ENCODE data around the gene R3HDM1. TPM values are rescaled to one million over a fixed set of nuclear protein-coding genes. Genes with fewer than 3 reads are reported as not detected.
"Not testable (repeated sequence)": the region's sequence is repeated elsewhere in the genome, so short reads cannot be mapped to it uniquely, and the experiment has no call there.

Gene R3HDM1
- polyA plus RNA-seq = 10 to 100 TPM in 1 of 3 donors, 1 to 10 TPM in 2; 6.1 to 25.2 (median 9.1) TPM

DNA sequence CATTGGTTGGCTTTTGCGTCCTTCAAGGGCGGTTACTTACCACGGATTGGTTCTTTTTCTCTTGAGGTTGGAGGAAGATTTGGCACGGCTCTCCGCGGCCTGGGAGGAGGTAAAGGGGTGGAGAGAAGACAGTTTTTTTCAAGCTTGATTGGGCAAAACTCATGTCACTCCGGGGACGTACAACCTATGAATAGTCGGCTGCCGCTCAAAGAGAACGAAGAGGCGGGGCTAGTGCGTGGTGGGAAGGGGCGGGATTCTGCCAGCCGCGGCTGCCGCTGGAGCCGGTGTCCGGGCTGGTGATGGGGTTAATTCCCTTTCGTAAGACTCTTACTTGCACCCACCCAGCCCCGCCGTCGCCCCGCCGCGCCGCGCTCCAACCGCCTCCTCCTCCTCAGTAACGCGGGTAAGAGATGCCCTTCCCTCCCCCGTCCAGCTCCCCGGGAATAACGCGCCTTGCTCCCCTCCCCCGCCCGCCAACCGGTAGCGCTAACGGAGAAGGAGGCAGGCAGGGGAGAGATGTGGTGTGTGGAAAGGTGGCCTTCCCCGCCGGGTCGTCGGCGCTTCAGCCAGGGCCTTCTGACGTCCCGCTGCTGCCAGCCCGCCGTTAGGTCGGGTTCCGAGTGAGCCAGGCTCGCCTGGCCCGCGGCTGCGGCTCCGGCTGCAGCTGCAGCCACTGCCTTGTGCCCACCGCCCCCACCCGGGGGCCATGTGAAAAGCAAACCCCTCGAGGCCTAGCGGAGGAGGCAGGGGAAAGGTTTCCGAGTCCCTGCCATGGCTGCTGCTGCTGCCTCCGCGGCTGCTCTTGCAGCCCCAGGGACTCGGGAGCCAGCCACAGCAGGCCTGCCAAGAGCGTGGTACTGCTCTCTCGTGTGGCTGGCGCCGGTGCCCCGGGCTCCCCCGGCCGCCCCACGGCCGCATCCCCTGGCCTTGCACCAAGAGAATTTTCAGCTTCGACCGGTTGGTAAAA, at the start of gene R3HDM1:
Gene R3HDM1 (plus strand): TSS at position 254 of the 967 bp plus-strand sequence. CDS start 73,362 bp downstream, outside the sequence.
- Mint-ChIP-seq H3K9me3 (no peaks in the 10 kb centered on the region), H3K36me3 (no peaks in the 10 kb centered on the region), H3K27ac (peak within 1 kb of the TSS in 5 of 6 donors; percentile 49 to 84 (median 67)), H3K4me3 (no peak within 1 kb of the TSS), H3K27me3 (ENCODE audit: low read depth in 3 of 3) (peaks cover 0 to 1% (median 0%) of the 10 kb centered on the region in 3 donors), H3K4me1 (peaks cover 11 to 23% of the 10 kb centered on the region in 2 donors)
- peak; percentile 98 for DNase-seq

DNA sequence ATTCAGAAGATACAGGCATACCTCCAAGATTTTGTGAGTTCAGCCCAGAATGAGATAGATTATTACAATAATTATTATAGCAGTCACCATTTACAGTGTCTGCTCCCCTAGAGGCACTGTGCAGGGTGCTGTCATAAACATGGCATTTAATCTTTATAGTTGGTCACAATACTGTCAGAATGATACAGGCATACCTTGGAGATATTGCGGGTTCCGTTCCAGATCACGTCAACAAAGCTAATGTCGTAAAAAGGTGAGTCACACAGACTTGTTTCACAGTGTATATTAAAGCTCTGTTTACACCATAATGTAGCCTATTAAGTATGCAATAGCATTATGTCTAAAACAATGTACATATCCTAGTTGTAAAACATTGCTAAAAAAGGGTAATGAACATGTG, 45.8 kb upstream of the R3HDM1 start:
- DNase-seq = no peak
- no peaks in the 10 kb centered on the region for H3K4me1 Mint-ChIP-seq
- peaks cover 25 to 38% (median 37%) of the 10 kb centered on the region in 3 donors for H3K36me3 Mint-ChIP-seq
- H3K27ac Mint-ChIP-seq = no peak overlapping the region
- peaks cover 3 to 17% (median 9%) of the 10 kb centered on the region in 6 donors for H3K9me3 Mint-ChIP-seq
- peaks cover 0 to 2% (median 0%) of the 10 kb centered on the region in 3 donors for H3K27me3 Mint-ChIP-seq (ENCODE audit: low read depth in 3 of 3)
- H3K4me3 Mint-ChIP-seq = no peak overlapping the region

DNA sequence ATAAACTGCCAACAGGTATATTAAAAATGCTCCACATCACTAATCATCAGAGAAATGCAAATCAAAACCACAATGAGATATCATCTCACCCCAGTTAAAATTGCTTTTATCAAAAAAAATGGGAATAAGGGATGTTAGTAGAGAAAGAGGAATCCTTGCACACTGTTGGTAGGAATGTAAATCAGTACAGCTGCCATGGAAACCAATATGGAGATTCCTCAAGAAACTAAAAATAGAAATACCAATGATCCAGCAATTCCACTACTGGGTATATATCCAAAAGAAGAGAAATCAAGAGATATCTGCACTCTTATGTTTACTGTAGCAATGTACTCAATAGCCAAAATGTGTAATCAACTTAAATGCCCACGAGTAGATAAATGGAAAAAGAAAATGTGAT, 40.9 kb upstream of the R3HDM1 start:
- Mint-ChIP-seq H3K4me3 (no peak overlapping the region), H3K9me3 (peaks cover 0 to 11% (median 7%) of the 10 kb centered on the region in 6 donors), H3K4me1 (no peaks in the 10 kb centered on the region), H3K27ac (no peak overlapping the region), H3K27me3 (ENCODE audit: low read depth in 3 of 3) (peaks cover 0 to 2% (median 0%) of the 10 kb centered on the region in 3 donors), H3K36me3 (peaks cover 26 to 37% (median 36%) of the 10 kb centered on the region in 3 donors)
- no peak for DNase-seq

DNA sequence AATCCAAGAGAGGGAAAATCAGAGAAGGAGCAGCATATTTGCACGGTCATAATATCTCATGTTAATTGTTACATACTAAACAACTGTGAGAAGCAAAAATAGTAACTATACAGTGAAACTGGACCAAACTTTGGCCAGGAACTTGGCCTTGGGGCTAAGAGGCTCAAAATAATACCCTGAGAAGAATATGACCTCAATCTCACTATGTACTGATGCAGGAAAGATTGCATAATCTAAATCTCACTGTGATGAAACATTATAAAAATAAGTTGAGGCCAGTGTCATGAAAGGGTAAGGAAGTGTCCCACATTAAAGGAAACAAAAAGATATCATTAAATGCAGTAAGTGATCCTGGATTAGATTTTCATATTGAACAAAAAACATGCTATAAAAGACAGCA, 36.8 kb upstream of the R3HDM1 start:
- H3K27me3 Mint-ChIP-seq (ENCODE audit: low read depth in 3 of 3) = peaks cover 0 to under 1% (median 0%) of the 10 kb centered on the region in 3 donors
- H3K4me1 Mint-ChIP-seq = no peaks in the 10 kb centered on the region
- H3K9me3 Mint-ChIP-seq = peaks cover 7 to 27% (median 19%) of the 10 kb centered on the region in 6 donors
- peaks cover 21 to 36% (median 25%) of the 10 kb centered on the region in 3 donors for H3K36me3 Mint-ChIP-seq
- no peak overlapping the region for H3K27ac Mint-ChIP-seq
- H3K4me3 Mint-ChIP-seq = no peak overlapping the region
- no peak for DNase-seq

DNA sequence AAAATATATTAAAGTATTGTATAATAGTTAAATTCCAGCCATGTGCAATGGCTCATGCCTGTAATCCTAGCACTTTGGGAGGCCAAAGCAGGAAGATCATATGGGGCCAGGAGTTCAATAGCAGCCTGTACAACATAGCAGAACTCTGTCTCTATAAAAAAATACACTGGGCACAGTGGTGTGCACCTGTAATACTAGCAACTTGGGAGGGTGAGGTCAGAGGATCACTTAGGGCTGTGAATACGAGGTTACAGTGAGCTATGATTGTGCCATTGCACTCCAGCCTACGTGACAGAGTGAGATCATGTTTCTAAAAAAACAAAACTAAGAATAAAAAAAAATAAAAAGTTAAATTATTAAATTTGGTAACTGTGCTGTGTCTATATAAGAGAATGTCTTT, 36.4 kb upstream of the R3HDM1 start:
- peaks cover 7 to 31% (median 20%) of the 10 kb centered on the region in 6 donors for H3K9me3 Mint-ChIP-seq
- H3K36me3 Mint-ChIP-seq = peaks cover 20 to 36% (median 28%) of the 10 kb centered on the region in 3 donors
- no peak overlapping the region for H3K27ac Mint-ChIP-seq
- no peaks in the 10 kb centered on the region for H3K27me3 Mint-ChIP-seq (ENCODE audit: low read depth in 3 of 3)
- H3K4me3 Mint-ChIP-seq = no peak overlapping the region
- H3K4me1 Mint-ChIP-seq = no peaks in the 10 kb centered on the region
- DNase-seq = no peak

DNA sequence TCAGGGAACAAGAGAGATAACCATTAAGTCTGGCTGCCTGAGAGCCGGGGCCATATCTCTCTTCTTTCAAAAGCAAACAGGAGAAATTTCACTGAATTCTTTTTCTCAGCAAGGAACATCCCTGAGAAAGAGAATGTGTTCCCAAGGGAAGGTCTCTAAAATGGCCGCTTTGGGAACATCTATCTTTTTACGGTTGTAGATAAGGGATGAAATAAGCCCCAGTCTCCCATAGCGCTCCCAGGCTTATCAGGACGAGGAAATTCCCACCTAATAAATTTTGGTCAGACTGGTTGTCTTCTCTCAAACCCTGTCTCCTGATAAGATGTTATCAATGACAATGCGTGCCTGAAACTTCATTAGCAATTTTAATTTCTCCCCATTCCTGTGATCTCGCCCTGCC, 32.7 kb upstream of the R3HDM1 start:
- H3K4me3 Mint-ChIP-seq, H3K27ac Mint-ChIP-seq: not testable (repeated sequence)

DNA sequence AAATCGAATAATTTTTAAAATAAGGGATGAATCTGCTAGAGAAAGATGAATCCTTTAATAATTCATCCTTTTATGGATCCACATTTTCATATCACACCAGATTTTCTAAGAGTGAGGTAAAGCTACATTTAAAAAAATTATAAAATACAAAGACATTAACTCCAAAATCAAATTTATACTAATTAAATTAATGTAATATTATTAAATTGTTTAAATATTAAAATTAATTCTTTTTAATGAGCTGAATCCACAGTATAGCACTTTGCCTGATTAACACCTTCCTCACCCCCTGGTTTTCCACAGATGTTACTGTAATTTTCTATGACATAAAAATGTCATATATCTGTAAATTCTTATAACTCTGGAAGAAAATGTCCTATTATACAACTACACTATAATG, 26.5 kb upstream of the R3HDM1 start:
- Mint-ChIP-seq H3K4me3 (no peak overlapping the region), H3K27ac (no peak overlapping the region), H3K4me1 (no peaks in the 10 kb centered on the region), H3K27me3 (ENCODE audit: low read depth in 3 of 3) (no peaks in the 10 kb centered on the region), H3K9me3 (peaks cover 0 to 8% (median 2%) of the 10 kb centered on the region in 6 donors), H3K36me3 (peaks cover 22 to 38% (median 31%) of the 10 kb centered on the region in 3 donors)
- no peak for DNase-seq

More for the DNA sequence above, 32.7 kb upstream of the R3HDM1 start:
- DNase-seq; H3K27me3 Mint-ChIP-seq (ENCODE audit: low read depth in 3 of 3); H3K4me1 Mint-ChIP-seq: not testable (repeated sequence)
- Mint-ChIP-seq H3K9me3 (peaks cover 9 to 38% (median 22%) of the 10 kb centered on the region in 6 donors), H3K36me3 (peaks cover 34 to 56% (median 52%) of the 10 kb centered on the region in 3 donors)

DNA sequence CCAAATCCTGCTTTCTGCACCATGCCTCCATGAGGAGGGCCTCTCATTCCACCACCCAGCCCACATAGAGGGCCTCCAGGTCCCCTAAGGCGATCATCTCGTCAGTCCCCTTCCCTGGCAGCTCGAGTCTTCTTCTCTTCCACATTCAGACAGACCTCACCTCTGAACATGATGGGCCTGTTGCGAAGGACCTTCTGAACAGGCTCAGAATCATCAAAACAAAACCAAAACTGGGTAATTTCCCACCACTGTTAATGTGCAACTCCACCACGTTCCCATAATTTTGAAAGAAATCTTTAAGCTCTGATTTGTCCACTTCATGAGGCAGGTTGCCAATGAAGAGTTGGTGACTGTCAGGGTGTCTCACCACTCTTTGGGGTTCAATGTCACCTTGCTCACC, 20.7 kb upstream of the R3HDM1 start:
- DNase-seq = no peak
- Mint-ChIP-seq H3K36me3 (peaks cover 0 to 3% (median 0%) of the 10 kb centered on the region in 3 donors), H3K27ac (no peak overlapping the region), H3K4me1 (no peaks in the 10 kb centered on the region), H3K9me3 (no peaks in the 10 kb centered on the region), H3K27me3 (ENCODE audit: low read depth in 3 of 3) (no peaks in the 10 kb centered on the region), H3K4me3 (no peak overlapping the region)

DNA sequence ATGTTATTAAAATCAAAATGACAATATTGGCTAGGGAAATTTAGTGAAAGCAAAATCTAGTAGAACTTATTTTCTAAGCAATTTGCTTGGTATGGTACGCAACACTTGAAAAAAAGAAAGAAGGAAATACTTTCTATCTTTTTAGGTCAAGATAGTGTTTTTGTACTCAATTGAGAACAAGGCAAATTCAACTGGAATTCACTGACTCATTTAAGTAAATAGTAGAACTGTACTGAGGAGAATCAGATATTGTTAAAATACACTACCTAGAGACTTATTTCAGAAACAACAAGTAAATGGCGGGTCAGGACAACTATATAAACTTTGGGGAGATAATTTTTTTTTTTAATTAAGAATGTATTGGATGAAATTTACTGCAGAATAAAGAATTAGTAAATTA, 19.2 kb upstream of the R3HDM1 start:
- Mint-ChIP-seq H3K4me3 (no peak overlapping the region), H3K27me3 (ENCODE audit: low read depth in 3 of 3) (no peaks in the 10 kb centered on the region), H3K36me3 (peaks cover 0 to 3% (median 0%) of the 10 kb centered on the region in 3 donors), H3K9me3 (no peaks in the 10 kb centered on the region), H3K27ac (no peak overlapping the region), H3K4me1 (no peaks in the 10 kb centered on the region)
- DNase-seq = no peak

DNA sequence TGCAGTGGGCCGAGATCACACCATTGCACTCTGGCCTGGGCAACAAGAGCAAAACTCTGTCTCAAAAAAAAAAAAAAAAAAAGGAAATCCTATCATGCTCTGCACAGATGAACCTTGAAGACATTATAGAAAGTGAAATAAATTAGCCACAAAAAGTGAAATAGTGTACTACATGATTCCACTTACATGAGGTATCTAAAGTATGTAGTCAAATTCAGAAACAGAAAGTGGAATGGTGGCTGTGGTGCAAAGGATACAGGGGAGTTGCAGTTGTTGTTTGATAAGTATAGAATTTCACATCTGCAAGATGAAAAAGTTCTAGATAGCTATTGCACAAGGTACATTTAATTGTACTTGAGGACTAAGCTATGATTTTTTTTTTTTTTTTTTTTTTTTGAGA, 5.5 kb upstream of the R3HDM1 start:
- H3K36me3 Mint-ChIP-seq = peaks cover 0 to 12% (median 4%) of the 10 kb centered on the region in 3 donors
- H3K4me1 Mint-ChIP-seq = no peaks in the 10 kb centered on the region
- no peaks in the 10 kb centered on the region for H3K9me3 Mint-ChIP-seq
- H3K4me3 Mint-ChIP-seq = no peak overlapping the region
- H3K27ac Mint-ChIP-seq = no peak overlapping the region
- DNase-seq = no peak
- H3K27me3 Mint-ChIP-seq (ENCODE audit: low read depth in 3 of 3) = peaks cover 0 to 1% (median 0%) of the 10 kb centered on the region in 3 donors

DNA sequence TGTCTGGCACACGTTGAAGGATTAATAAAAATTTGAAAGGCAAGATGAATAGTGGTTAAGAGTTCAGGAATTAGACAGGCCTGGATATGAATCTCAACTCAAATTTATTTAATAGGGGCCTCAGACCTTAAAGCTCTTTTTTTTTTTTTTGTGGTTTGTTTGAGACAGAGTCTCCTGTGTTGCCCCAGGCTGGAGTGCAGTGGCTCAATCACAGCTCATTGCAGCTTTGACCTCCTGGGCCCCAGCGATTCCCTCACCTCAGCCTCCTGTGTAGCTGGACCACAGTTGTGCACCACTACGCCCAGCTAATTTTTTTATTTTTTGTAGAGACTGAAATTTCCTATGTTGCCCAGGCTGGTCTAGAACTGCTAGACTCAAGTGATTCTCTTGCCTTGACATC, 3.3 kb upstream of the R3HDM1 start:
- peak overlapping the region in 1 of 6 donors; percentile 38 for H3K27ac Mint-ChIP-seq
- peaks cover 0 to 6% (median 3%) of the 10 kb centered on the region in 3 donors for H3K36me3 Mint-ChIP-seq
- no peak for DNase-seq
- H3K27me3 Mint-ChIP-seq (ENCODE audit: low read depth in 3 of 3) = peaks cover 0 to 1% (median 0%) of the 10 kb centered on the region in 3 donors
- H3K4me1 Mint-ChIP-seq = peaks cover 8 to 11% of the 10 kb centered on the region in 2 donors
- peak overlapping the region in 1 of 5 donors; percentile 60 for H3K4me3 Mint-ChIP-seq
- no peaks in the 10 kb centered on the region for H3K9me3 Mint-ChIP-seq

DNA sequence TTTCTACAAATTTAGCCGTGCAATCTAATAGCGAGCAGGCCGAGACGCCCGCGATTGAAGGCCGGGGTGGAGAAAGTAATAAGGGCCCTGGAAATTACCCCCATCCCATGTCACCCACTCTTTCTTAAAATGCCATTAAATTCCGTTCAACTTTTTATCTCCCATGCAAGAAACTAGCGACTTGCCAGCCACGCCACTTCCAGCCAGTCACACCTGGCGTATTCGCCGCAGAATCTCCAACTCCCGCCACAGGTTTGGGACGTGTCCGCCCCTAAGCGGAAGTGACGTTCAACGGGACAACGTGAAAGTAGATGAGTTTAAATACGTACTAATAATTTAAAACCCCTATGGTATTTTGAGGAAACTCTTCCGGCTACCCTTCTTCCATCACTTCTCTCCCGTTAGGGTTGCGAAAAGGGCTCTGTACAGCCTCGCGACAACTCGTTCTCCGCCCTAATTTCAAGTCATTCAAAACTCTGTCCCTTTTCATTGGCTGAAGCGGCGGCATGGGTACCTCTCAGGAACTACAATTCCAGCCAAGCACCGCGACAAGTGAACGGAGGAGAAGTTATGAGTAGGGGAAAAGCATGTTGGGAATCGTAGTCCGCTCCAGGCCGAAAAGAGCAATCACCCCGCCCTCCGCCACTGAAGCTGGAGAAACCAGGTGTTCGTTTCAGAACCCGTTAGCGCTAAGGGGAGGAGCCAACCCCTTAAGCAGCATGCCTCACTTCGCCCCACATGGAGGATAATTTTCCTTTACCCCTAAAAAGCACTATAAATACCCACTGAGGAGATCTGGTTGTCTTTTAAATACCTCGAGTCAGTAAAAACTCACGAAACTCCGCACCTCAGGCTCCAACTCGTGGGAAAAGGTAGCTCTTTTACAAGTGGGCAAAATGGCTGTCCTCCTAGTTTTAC, 712 bp upstream of the R3HDM1 start, which contains the start of gene ZRANB3:
Gene ZRANB3 (minus strand): TSS at position 906 of the 918 bp plus-strand sequence.
- H3K4me3 Mint-ChIP-seq = no peak within 1 kb of the TSS
- peaks cover 11 to 18% of the 10 kb centered on the region in 2 donors for H3K4me1 Mint-ChIP-seq
- no peaks in the 10 kb centered on the region for H3K36me3 Mint-ChIP-seq
- H3K27me3 Mint-ChIP-seq (ENCODE audit: low read depth in 3 of 3) = peaks cover 0 to 1% (median 0%) of the 10 kb centered on the region in 3 donors
- peak within 1 kb of the TSS in 5 of 6 donors; percentile 49 to 84 (median 67) for H3K27ac Mint-ChIP-seq
- H3K9me3 Mint-ChIP-seq = no peaks in the 10 kb centered on the region
- peak; percentile 93 to 94 (median 93) for DNase-seq

DNA sequence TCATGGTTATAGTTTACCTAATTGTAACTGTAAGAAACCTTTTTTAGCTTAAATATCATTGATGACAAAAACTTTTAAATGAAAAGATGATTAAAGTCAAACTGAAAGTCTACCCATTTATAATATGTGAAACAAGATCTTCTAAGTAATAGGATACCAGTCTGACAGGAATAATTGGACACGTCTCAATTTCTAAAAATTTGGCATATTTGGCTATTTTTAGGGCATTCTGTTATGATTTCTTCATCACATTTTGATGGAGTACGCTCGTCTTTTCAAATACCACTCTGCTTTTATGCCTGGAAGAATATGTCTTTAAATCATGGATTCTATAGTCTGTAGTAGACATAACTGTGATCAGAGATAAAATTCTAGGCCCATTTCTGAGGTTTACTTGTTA, 1.3 kb downstream of the R3HDM1 start:
- Mint-ChIP-seq H3K36me3 (no peaks in the 10 kb centered on the region), H3K27ac (peak overlapping the region in 1 of 6 donors; percentile 26), H3K27me3 (ENCODE audit: low read depth in 3 of 3) (peaks cover 0 to 1% (median 0%) of the 10 kb centered on the region in 3 donors), H3K4me3 (no peak overlapping the region), H3K4me1 (peaks cover 11 to 23% of the 10 kb centered on the region in 2 donors), H3K9me3 (no peaks in the 10 kb centered on the region)
- DNase-seq = no peak
